Gastrocnemius medialis (tissue), 4 donors: ENCODE results near the gene NUFIP2. TPM values are rescaled to one million over a fixed set of nuclear protein-coding genes. Genes with fewer than 3 reads are reported as not detected.

Experiments used
- ATAC-seq, 2 donors: fragments of 150-250 bp; one replicate each; pipeline ENCODE4 v1.9.1; 2016
- DNase-seq, 2 donors: peaks; one replicate each; pipeline ENCODE4 v3.0.0-alpha.2; 2019
- H3K27ac ChIP-seq, 4 donors: fragments of 200-600 bp; sonication (generic); 1 replicate in 1 of 4; 2 replicates in 3 of 4; pipeline ENCODE4 v1.5.1; 2016 to 2018; ENCODE audit warnings: mild to moderate bottlenecking in 2 of 4, moderate library complexity in 1 of 4
- H3K27me3 ChIP-seq, 3 donors: fragments of 200-600 bp; sonication (generic) in 2 of 3; 1 replicate in 1 of 3; 2 replicates in 2 of 3; pipeline versions ENCODE4 v1.5.1 to v1.6.0; 2016 to 2019; ENCODE audit warnings: mild to moderate bottlenecking in 1 of 3, moderate library complexity in 1 of 3
- H3K36me3 ChIP-seq, 2 donors: fragments of 200-600 bp; sonication (generic) in 1 of 2; one replicate each; pipeline ENCODE4 v1.5.1; 2017 to 2018
- H3K4me1 ChIP-seq, 2 donors: fragments of 200-600 bp; sonication (generic) in 1 of 2; one replicate each; pipeline ENCODE4 v1.5.1; 2016 to 2017; ENCODE audit warnings: mild to moderate bottlenecking in 2 of 2
- H3K4me3 ChIP-seq, 4 donors: fragments of 200-600 bp; sonication (generic) in 3 of 4; 1 replicate in 1 of 4; 2 replicates in 3 of 4; pipeline ENCODE4 v1.5.1; 2016 to 2019; ENCODE audit warnings: mild to moderate bottlenecking in 2 of 4
- H3K9me3 ChIP-seq, 3 donors: fragments of 200-600 bp; sonication (generic) in 2 of 3; 1 replicate in 1 of 3; 2 replicates in 2 of 3; pipeline ENCODE4 v1.5.1; 2016 to 2019
- POLR2A ChIP-seq, 2 donors: fragments of 450-650 bp; IDR thresholded peaks; one replicate each; pipeline ENCODE4 v1.6.1; 2017; ENCODE audit warnings: antibody characterized with exemption in 2 of 2, mild to moderate bottlenecking in 2 of 2, moderate library complexity in 2 of 2
- in situ Hi-C, 4 donors: fragments of 200-750 bp; cut with MboI; loops; one replicate each; pipeline versions ENCODE4 v1.15.0 to v1.8.0; 2017; ENCODE audit warnings: low sequenced_read_pairs in 4 of 4
- intact Hi-C: fragments of 100-400 bp; cut with DNase I; formaldehyde crosslinking; loops from one replicate; pipeline ENCODE4 v1.15.1; 2023; ENCODE audit warnings: low total_unique reads
- total RNA-seq, 4 donors: library from RNA; depleted of rRNA; stranded (reverse); fragments of >200 nt; gene quantifications; one replicate each; pipeline versions ENCODE4 v1.1.0 to v1.2.3, GENCODE V29; 2016
- TF ChIP-seq, protein P1 (sequence below), 5 experiments: fragments of 450-650 bp in 3 of 5; fragments of 200-600 bp in 2 of 5; sonication (generic) in 2 of 5; IDR thresholded peaks in 4 of 5; conservative IDR thresholded peaks in 1 of 5; 1 replicate in 4 of 5; 2 replicates in 1 of 5; pipeline ENCODE4 v1.5.1; 2016 to 2019; ENCODE audit warnings: antibody characterized with exemption in 5 of 5, mild to moderate bottlenecking in 3 of 5, moderate library complexity in 3 of 5

The NUFIP2 gene
- total RNA-seq, 4 donors from 2014 or later: 20.0 to 33.7 (median 27.8) TPM

DNA sequence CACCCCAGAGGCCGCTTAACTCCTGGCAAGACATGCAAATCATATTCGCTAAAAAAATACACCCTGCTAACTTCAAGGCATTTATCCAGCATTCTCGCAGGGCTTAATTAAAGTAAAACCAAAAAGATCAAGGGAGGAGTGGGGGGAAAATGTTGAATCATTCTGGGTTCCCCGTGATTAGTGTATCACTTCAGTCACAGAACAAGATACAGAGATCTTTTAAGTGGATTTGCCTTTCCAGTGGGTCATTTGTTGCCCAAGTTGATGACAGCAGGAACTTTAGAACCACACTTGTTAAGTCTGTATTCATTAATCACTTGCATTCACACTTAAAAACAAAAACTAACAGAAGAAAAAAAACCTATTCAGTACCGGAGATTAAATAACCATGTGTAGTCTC, 30.0 kb downstream of the NUFIP2 start:
- in situ Hi-C loops (no loop called here), intact Hi-C loops (no loop called here)
- H3K9me3 ChIP-seq: no peaks in the 10 kb centered on the region
- H3K4me3 ChIP-seq: no peak overlapping the region
- TF ChIP-seq, protein P1, sequence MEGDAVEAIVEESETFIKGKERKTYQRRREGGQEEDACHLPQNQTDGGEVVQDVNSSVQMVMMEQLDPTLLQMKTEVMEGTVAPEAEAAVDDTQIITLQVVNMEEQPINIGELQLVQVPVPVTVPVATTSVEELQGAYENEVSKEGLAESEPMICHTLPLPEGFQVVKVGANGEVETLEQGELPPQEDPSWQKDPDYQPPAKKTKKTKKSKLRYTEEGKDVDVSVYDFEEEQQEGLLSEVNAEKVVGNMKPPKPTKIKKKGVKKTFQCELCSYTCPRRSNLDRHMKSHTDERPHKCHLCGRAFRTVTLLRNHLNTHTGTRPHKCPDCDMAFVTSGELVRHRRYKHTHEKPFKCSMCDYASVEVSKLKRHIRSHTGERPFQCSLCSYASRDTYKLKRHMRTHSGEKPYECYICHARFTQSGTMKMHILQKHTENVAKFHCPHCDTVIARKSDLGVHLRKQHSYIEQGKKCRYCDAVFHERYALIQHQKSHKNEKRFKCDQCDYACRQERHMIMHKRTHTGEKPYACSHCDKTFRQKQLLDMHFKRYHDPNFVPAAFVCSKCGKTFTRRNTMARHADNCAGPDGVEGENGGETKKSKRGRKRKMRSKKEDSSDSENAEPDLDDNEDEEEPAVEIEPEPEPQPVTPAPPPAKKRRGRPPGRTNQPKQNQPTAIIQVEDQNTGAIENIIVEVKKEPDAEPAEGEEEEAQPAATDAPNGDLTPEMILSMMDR (IDR thresholded peaks at IDR 0.05 in 4 of 5, conservative IDR thresholded peaks at IDR 0.05 in 1 of 5): no peak
- no peak for TF ChIP-seq POLR2A (IDR thresholded peaks at IDR 0.05)
- peaks cover 0 to 51% of the 10 kb centered on the region in 2 donors for H3K36me3 ChIP-seq
- no peak overlapping the region for H3K27ac ChIP-seq
- no peak for DNase-seq
- H3K4me1 ChIP-seq: peaks cover 0 to 2% of the 10 kb centered on the region in 2 donors
- no peaks in the 10 kb centered on the region for H3K27me3 ChIP-seq
- no peak for ATAC-seq

DNA sequence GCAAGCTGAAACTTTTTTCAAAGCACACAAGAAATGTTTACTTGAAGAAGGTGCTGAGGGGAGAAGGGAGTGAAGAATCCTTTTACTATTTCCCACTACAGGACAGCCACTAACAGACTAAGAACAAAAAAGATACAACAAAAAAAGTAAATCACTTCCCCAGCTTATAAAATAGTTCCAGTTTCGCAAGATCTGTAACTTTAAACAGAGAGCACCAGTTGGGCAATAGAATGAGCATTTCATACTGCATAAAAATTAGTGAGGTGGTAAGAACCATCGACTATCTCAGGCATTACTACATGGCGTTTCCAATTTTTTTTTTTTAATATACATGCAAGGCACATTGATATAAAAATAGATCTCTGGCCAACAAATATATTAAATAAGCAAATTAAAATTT, 36.2 kb downstream of the NUFIP2 start:
- peaks cover 24 to 36% of the 10 kb centered on the region in 2 donors for H3K4me1 ChIP-seq

DNA sequence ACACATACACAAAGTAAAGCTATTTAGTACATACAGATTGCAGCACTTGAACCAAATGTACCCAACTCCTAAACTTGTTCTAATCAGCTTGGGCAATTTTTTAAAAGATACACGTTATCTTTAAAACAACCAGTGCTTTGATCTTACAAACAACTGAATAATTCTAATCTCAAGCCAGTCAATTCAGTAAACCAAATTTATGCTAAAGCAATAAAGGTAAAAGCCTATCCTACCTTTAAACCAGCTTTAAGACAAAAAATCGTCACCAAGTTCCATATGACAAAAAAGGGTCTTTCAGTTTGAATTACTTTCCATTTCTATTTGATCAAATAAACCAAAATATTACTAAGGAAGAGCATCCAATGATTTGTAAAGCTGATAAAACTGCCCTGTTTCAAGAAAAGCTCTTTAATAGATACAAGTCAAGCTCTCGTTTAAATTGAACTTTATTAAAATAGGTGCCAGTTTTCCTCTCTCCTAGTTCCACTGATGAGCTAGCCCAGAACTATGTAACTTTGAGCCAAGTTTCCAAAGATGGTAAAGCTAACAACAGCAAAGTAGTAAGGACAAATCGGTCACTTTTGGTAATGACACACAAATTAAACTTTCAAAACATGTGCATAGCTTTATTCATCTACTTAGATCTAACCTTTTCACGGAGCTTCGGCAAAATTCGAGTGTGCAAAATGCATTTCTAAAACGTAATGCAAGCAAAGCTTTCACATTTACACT, 37.0 kb downstream of the NUFIP2 start:
- H3K4me3 ChIP-seq: peak overlapping the region in 1 of 4 donors; percentile 20
- H3K27ac ChIP-seq: peak overlapping the region; percentile 2 to 45 (median 8)
- in situ Hi-C loops: no loop called here
- no peaks in the 10 kb centered on the region for H3K9me3 ChIP-seq
- ATAC-seq (peak in 1 of 2 donors; percentile 38), DNase-seq (no peak)
- TF ChIP-seq, protein P1 (IDR thresholded peaks at IDR 0.05 in 4 of 5, conservative IDR thresholded peaks at IDR 0.05 in 1 of 5): no peak
- no peak for TF ChIP-seq POLR2A (IDR thresholded peaks at IDR 0.05)
- intact Hi-C loops: no loop called here
- H3K36me3 ChIP-seq: peaks cover 0 to 10% of the 10 kb centered on the region in 2 donors
- peaks cover 24 to 36% of the 10 kb centered on the region in 2 donors for H3K4me1 ChIP-seq
- H3K27me3 ChIP-seq: no peaks in the 10 kb centered on the region

More for the DNA sequence above, 36.2 kb downstream of the NUFIP2 start:
- in situ Hi-C loops: no loop called here
- peak in 1 of 2 donors; percentile 28 for ATAC-seq
- intact Hi-C loops: no loop called here
- TF ChIP-seq, protein P1 (IDR thresholded peaks at IDR 0.05 in 4 of 5, conservative IDR thresholded peaks at IDR 0.05 in 1 of 5): no peak
- no peak for TF ChIP-seq POLR2A (IDR thresholded peaks at IDR 0.05)
- peaks cover 0 to 16% of the 10 kb centered on the region in 2 donors for H3K36me3 ChIP-seq
- no peak for DNase-seq
- H3K4me3 ChIP-seq: peak overlapping the region in 1 of 4 donors; percentile 20
- peak overlapping the region in 3 of 4 donors; percentile 2 to 45 (median 8) for H3K27ac ChIP-seq
- H3K27me3 ChIP-seq: no peaks in the 10 kb centered on the region
- H3K9me3 ChIP-seq: no peaks in the 10 kb centered on the region

DNA sequence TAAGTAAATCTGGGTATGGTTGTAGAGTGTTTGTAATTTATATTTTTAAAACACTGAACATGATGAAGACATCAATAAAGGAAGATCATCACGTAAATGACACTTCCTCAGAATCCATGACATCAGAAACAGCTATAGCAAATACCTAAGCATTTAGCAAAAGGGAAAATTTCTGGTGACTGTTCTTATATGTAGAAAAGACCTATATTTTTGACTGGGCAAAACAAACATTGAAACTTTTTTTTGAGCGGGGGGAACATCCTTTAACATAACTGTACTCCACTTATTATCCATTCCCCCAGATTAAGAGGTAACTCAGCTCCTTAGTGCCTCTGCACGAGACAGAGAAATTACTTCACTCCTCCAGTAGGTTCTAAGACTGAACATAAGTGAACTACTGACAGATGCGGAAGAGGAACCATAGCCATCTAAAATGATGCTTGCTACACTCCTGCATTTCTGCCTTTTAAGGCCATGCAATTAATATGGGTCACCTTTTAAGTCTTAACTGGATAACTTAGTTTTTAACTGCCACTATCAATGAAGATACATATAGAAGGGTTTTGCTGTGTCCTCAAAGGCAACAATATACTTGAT, 37.9 kb downstream of the NUFIP2 start:
- H3K36me3 ChIP-seq: peaks cover 0 to 1% of the 10 kb centered on the region in 2 donors
- H3K27ac ChIP-seq: no peak overlapping the region
- TF ChIP-seq, protein P1 (IDR thresholded peaks at IDR 0.05 in 4 of 5, conservative IDR thresholded peaks at IDR 0.05 in 1 of 5): no peak
- no peak for TF ChIP-seq POLR2A (IDR thresholded peaks at IDR 0.05)

More for the DNA sequence above, 37.9 kb downstream of the NUFIP2 start:
- no peaks in the 10 kb centered on the region for H3K27me3 ChIP-seq
- ATAC-seq: no peak
- no peak overlapping the region for H3K4me3 ChIP-seq
- no peaks in the 10 kb centered on the region for H3K9me3 ChIP-seq
- H3K4me1 ChIP-seq: peaks cover 24 to 36% of the 10 kb centered on the region in 2 donors
- DNase-seq: no peak
- intact Hi-C loops: loop anchor here (2.0 kb wide), 1 partner anchor 35 kb away; no protein-coding TSS in a partner anchor
- in situ Hi-C loops: no loop called here
